ENCODE results near the gene RNF123.

DNA sequence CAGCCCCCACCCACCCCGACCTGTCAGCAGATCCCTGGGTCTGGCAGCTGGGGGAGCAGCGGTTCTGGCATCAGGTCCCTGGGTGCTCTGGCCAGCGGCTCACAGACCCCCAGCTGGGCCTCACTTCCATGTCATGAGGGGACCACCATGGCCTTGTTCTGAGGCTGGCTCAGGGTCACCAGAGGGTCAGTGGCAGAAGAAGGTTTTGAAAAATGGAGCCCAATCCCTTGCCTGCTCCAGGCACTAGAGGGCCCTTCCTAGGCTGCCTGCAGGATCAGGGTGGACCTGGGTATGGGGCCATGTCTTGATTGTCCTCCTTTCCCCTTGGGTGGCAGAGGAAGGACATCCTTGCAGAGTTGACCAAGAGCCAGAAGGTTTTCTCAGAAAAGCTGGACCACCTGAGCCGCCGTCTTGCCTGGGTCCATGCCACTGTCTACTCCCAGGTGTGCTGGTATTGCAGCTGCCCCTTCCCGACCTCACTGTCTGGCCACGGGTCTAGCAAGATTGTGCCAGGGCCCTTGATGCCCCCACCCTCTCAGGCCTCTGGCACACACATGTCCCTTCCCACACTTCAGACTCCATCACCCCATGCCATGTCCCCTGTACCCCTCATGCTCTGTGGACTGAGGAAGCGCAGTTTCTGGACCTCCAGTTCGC is 17.2 kb downstream of the RNF123 start:
- TF ChIP-seq SIN3A (IDR thresholded peaks at IDR 0.05; ENCODE audit: borderline replicate concordance, insufficient read depth, low read depth, low read length) (no peak), POLR2AphosphoS5 (IDR thresholded peaks at IDR 0.05; ENCODE audit: low read depth, low read length) (no peak)
- TF ChIP-seq, protein P1, sequence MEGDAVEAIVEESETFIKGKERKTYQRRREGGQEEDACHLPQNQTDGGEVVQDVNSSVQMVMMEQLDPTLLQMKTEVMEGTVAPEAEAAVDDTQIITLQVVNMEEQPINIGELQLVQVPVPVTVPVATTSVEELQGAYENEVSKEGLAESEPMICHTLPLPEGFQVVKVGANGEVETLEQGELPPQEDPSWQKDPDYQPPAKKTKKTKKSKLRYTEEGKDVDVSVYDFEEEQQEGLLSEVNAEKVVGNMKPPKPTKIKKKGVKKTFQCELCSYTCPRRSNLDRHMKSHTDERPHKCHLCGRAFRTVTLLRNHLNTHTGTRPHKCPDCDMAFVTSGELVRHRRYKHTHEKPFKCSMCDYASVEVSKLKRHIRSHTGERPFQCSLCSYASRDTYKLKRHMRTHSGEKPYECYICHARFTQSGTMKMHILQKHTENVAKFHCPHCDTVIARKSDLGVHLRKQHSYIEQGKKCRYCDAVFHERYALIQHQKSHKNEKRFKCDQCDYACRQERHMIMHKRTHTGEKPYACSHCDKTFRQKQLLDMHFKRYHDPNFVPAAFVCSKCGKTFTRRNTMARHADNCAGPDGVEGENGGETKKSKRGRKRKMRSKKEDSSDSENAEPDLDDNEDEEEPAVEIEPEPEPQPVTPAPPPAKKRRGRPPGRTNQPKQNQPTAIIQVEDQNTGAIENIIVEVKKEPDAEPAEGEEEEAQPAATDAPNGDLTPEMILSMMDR (IDR thresholded peaks at IDR 0.05) = no peak
- TF ChIP-seq, protein P2, sequence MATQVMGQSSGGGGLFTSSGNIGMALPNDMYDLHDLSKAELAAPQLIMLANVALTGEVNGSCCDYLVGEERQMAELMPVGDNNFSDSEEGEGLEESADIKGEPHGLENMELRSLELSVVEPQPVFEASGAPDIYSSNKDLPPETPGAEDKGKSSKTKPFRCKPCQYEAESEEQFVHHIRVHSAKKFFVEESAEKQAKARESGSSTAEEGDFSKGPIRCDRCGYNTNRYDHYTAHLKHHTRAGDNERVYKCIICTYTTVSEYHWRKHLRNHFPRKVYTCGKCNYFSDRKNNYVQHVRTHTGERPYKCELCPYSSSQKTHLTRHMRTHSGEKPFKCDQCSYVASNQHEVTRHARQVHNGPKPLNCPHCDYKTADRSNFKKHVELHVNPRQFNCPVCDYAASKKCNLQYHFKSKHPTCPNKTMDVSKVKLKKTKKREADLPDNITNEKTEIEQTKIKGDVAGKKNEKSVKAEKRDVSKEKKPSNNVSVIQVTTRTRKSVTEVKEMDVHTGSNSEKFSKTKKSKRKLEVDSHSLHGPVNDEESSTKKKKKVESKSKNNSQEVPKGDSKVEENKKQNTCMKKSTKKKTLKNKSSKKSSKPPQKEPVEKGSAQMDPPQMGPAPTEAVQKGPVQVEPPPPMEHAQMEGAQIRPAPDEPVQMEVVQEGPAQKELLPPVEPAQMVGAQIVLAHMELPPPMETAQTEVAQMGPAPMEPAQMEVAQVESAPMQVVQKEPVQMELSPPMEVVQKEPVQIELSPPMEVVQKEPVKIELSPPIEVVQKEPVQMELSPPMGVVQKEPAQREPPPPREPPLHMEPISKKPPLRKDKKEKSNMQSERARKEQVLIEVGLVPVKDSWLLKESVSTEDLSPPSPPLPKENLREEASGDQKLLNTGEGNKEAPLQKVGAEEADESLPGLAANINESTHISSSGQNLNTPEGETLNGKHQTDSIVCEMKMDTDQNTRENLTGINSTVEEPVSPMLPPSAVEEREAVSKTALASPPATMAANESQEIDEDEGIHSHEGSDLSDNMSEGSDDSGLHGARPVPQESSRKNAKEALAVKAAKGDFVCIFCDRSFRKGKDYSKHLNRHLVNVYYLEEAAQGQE (IDR thresholded peaks at IDR 0.05; ENCODE audit: insufficient read depth in 1 of 2, low read depth in 2 of 2, low read length in 1 of 2) = no peak

All from Panc1 (cell line).